Gastroesophageal sphincter (tissue), 3 donors: ENCODE measurements around the gene ING1.

Experiments used
- EP300 ChIP-seq: sonication (generic); formaldehyde crosslinking; IDR thresholded peaks from one replicate; pipeline ENCODE4 v1.6.1; 2017; ENCODE audit warnings: antibody characterized with exemption, mild to moderate bottlenecking
- POLR2A ChIP-seq, 2 donors: fragments of 450-650 bp; IDR thresholded peaks; one replicate each; pipeline ENCODE4 v1.6.1; 2017; ENCODE audit warnings: antibody characterized with exemption in 2 of 2, mild to moderate bottlenecking in 2 of 2, moderate library complexity in 1 of 2
- POLR2AphosphoS5 ChIP-seq: sonication (generic); formaldehyde crosslinking; IDR thresholded peaks from one replicate; pipeline ENCODE4 v1.6.1; 2017; ENCODE audit warnings: antibody characterized with exemption
- TF ChIP-seq, protein P1 (sequence below), 4 experiments: fragments of 200-600 bp in 2 of 4; fragments of 450-650 bp in 2 of 4; sonication (generic) in 1 of 4; IDR thresholded peaks; one replicate each; pipeline ENCODE4 v1.5.1; 2017 to 2019; ENCODE audit warnings: antibody characterized with exemption in 4 of 4, mild to moderate bottlenecking in 2 of 4, moderate library complexity in 2 of 4

GRCh38 chr13:110689041-110689440, 24.5 kb upstream of the ING1 start:
- TF ChIP-seq POLR2AphosphoS5 (no peak), POLR2A (IDR thresholded peaks at IDR 0.05) (no peak), EP300 (no peak)
- TF ChIP-seq, protein P1, sequence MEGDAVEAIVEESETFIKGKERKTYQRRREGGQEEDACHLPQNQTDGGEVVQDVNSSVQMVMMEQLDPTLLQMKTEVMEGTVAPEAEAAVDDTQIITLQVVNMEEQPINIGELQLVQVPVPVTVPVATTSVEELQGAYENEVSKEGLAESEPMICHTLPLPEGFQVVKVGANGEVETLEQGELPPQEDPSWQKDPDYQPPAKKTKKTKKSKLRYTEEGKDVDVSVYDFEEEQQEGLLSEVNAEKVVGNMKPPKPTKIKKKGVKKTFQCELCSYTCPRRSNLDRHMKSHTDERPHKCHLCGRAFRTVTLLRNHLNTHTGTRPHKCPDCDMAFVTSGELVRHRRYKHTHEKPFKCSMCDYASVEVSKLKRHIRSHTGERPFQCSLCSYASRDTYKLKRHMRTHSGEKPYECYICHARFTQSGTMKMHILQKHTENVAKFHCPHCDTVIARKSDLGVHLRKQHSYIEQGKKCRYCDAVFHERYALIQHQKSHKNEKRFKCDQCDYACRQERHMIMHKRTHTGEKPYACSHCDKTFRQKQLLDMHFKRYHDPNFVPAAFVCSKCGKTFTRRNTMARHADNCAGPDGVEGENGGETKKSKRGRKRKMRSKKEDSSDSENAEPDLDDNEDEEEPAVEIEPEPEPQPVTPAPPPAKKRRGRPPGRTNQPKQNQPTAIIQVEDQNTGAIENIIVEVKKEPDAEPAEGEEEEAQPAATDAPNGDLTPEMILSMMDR (IDR thresholded peaks at IDR 0.05), result no peak
